Brain microvascular endothelial cell (primary cell): ENCODE data around the gene TBC1D13.

Experiments used
- DNase-seq: peaks from one replicate; pipeline ENCODE4 v3.0.0-alpha.2; 2020
- H3K27ac ChIP-seq: fragments of 250-450 bp; sonication (Bioruptor Pico); 2 replicates; pipeline ENCODE4 v1.5.1; 2020; ENCODE audit warnings: mild to moderate bottlenecking, moderate library complexity
- H3K27me3 ChIP-seq: fragments of 250-450 bp; sonication (Bioruptor Pico); replicated peaks from 2 replicates; pipeline ENCODE4 v1.5.1; 2020; ENCODE audit warnings: mild to moderate bottlenecking
- H3K36me3 ChIP-seq: fragments of 250-450 bp; sonication (Bioruptor Pico); replicated peaks from 2 replicates; pipeline ENCODE4 v1.5.1; 2020; ENCODE audit warnings: mild to moderate bottlenecking
- H3K4me3 ChIP-seq: 2 replicates; pipeline ENCODE4 v1.5.1; 2011; ENCODE audit warnings: low read depth, mild to moderate bottlenecking, control low read depth, low read length, moderate library complexity
- CTCF ChIP-seq: IDR thresholded peaks from 2 replicates; pipeline ENCODE4 v1.5.1; 2011; ENCODE audit warnings: low read depth, mild to moderate bottlenecking, moderate library complexity, low read length, control low read depth, inconsistent platforms; ENCODE audit errors: missing control alignments
- in situ Hi-C: cut with HindIII; loops from 2 replicates; pipeline ENCODE4 v1.10.0; 2017; ENCODE audit warnings: low sequenced_read_pairs, low pct_ligation_motif_present

Gene TBC1D13

GRCh38 chr9:128833696-128834095 lies 46.6 kb downstream of the TBC1D13 start:
- no peak for TF ChIP-seq CTCF
- Histone ChIP-seq H3K27me3 (no peaks in the 10 kb centered on the region), H3K27ac (no peak overlapping the region), H3K4me3 (no peak overlapping the region), H3K36me3 (no peaks in the 10 kb centered on the region)
- DNase-seq: no peak
- in situ Hi-C loops: no loop called here

- in situ Hi-C loops: no loop called here
- Histone ChIP-seq H3K4me3 (no peak overlapping the region), H3K36me3 (no peaks in the 10 kb centered on the region)
Observed at GRCh38 chr9:128835246-128836210, 48.5 kb downstream of the TBC1D13 start.

GRCh38 chr9:128836509-128837145 lies 49.6 kb downstream of the TBC1D13 start:
- H3K4me3 ChIP-seq: no peak overlapping the region
- no peak for TF ChIP-seq CTCF
- in situ Hi-C loops: no loop called here
- H3K36me3 ChIP-seq: no peaks in the 10 kb centered on the region
- H3K27ac ChIP-seq: no peak overlapping the region
- no peaks in the 10 kb centered on the region for H3K27me3 ChIP-seq
- no peak for DNase-seq

More at GRCh38 chr9:128835246-128836210, 48.5 kb downstream of the TBC1D13 start:
- no peaks in the 10 kb centered on the region for H3K27me3 ChIP-seq
- DNase-seq: no peak
- H3K27ac ChIP-seq: no peak overlapping the region
- TF ChIP-seq CTCF: no peak

GRCh38 chr9:128838338-128838737 lies 51.3 kb downstream of the TBC1D13 start:
- H3K4me3 ChIP-seq: no peak overlapping the region
- no peak overlapping the region for H3K27ac ChIP-seq
- no peaks in the 10 kb centered on the region for H3K27me3 ChIP-seq
- in situ Hi-C loops: no loop called here
- no peak for DNase-seq
- no peaks in the 10 kb centered on the region for H3K36me3 ChIP-seq
- no peak for TF ChIP-seq CTCF

- no peaks in the 10 kb centered on the region for H3K36me3 ChIP-seq
- no peaks in the 10 kb centered on the region for H3K27me3 ChIP-seq
- in situ Hi-C loops: no loop called here
- no peak for TF ChIP-seq CTCF
- no peak overlapping the region for H3K27ac ChIP-seq
- no peak for DNase-seq
- H3K4me3 ChIP-seq: no peak overlapping the region
Observed at GRCh38 chr9:128840524-128840923, 53.5 kb downstream of the TBC1D13 start.
